ENCODE measurements around the gene ZMYND8. TPM values are rescaled to one million over a fixed set of nuclear protein-coding genes. Genes with fewer than 3 reads are reported as not detected.

The ZMYND8 gene
- total RNA-seq, 3 donors from 2014 or later (not counting 1 experiment from before 2014, with no cell fraction given), result 57.6 to 72.6 (median 69.8) TPM

DNA sequence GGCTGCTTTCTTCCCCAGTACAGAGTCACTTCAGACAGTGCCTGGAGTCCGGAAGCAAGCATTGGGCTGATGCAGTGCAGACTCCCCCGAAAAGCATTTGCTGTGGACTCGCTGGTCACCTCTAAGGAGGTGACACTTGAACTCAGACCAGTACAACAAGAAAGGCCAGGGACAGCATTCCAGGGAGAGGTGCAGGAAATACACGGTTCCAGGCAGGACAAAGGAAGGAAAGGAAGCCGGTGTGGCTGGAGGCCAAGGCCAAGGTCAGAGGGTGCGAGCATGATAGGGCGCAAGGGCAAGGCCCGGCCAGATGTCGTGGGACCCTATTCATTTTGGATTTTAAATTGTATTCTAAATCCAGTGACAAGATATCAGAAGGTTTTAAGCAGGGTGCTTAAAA is 160.9 kb downstream of the ZMYND8 start:
- Mint-ChIP-seq H3K4me3 (no peak overlapping the region), H3K27ac (peak overlapping the region in 1 of 2 donors; percentile 42), H3K36me3 (no peaks in the 10 kb centered on the region), H3K27me3 (ENCODE audit: low read depth in 2 of 2) (peaks cover 0 to 4% of the 10 kb centered on the region in 2 donors), H3K9me3 (no peaks in the 10 kb centered on the region), H3K4me1 (peaks cover 11% of the 10 kb centered on the region in 2 donors)
- intact Hi-C loops (cut with micrococcal nuclease), result no loop called here
- TF ChIP-seq, protein P1, sequence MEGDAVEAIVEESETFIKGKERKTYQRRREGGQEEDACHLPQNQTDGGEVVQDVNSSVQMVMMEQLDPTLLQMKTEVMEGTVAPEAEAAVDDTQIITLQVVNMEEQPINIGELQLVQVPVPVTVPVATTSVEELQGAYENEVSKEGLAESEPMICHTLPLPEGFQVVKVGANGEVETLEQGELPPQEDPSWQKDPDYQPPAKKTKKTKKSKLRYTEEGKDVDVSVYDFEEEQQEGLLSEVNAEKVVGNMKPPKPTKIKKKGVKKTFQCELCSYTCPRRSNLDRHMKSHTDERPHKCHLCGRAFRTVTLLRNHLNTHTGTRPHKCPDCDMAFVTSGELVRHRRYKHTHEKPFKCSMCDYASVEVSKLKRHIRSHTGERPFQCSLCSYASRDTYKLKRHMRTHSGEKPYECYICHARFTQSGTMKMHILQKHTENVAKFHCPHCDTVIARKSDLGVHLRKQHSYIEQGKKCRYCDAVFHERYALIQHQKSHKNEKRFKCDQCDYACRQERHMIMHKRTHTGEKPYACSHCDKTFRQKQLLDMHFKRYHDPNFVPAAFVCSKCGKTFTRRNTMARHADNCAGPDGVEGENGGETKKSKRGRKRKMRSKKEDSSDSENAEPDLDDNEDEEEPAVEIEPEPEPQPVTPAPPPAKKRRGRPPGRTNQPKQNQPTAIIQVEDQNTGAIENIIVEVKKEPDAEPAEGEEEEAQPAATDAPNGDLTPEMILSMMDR (IDR thresholded peaks at IDR 0.05), result no peak
- H3K36me3 ChIP-seq (ENCODE audit: control insufficient read depth, insufficient read depth, low read length), result no peaks in the 10 kb centered on the region
- peaks cover 4% of the 10 kb centered on the region for H3K4me1 ChIP-seq (ENCODE audit: control insufficient read depth, insufficient read depth, low read length)
- no peaks in the 10 kb centered on the region for H3K27me3 ChIP-seq (ENCODE audit: control insufficient read depth, insufficient read depth, low read length)
- no peak overlapping the region for H3K27ac ChIP-seq (ENCODE audit: low read length)
- 78% methylated on average over 9 of the region's 9 CpGs for WGBS (ENCODE audit: insufficient coverage)
- ATAC-seq, result no peak
- no peak overlapping the region for H3K4me3 ChIP-seq (ENCODE audit: low read length)
- DNase-seq, result no peak
- H3K9me3 ChIP-seq (ENCODE audit: control insufficient read depth, insufficient read depth, low read length), result no peaks in the 10 kb centered on the region

DNA sequence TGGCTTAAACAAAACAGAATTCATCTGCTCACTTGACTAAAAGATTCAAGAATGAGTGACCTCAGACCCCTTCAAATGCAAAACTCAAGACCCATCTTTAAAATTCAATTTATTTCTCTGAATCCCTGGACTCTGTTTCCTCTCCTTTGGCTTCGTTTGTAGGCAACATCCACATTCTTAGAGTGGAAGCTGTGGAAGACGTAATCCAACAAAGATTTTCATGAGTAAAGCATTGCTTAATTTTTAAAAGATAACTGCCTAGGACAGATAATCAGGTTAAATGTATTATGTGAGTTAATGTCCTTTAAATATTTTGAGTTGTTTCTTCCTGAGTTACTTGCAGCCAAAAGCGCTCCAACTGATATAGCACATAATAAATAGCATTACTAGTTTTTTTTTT is 164.5 kb downstream of the ZMYND8 start:
- DNase-seq (no peak), ATAC-seq (no peak)
- TF ChIP-seq, protein P1 (IDR thresholded peaks at IDR 0.05), result no peak
- Histone ChIP-seq H3K27me3 (ENCODE audit: control insufficient read depth, insufficient read depth, low read length) (no peaks in the 10 kb centered on the region), H3K36me3 (ENCODE audit: control insufficient read depth, insufficient read depth, low read length) (no peaks in the 10 kb centered on the region), H3K4me1 (ENCODE audit: control insufficient read depth, insufficient read depth, low read length) (peaks cover 11% of the 10 kb centered on the region), H3K27ac (ENCODE audit: low read length) (no peak overlapping the region), H3K4me3 (ENCODE audit: low read length) (no peak overlapping the region), H3K9me3 (ENCODE audit: control insufficient read depth, insufficient read depth, low read length) (no peaks in the 10 kb centered on the region)
- H3K27ac Mint-ChIP-seq, result no peak overlapping the region
- intact Hi-C loops (cut with micrococcal nuclease), result no loop called here
- no peaks in the 10 kb centered on the region for H3K36me3 Mint-ChIP-seq
- peaks cover 11 to 17% of the 10 kb centered on the region in 2 donors for H3K4me1 Mint-ChIP-seq
- peaks cover 6 to 7% of the 10 kb centered on the region in 2 donors for H3K27me3 Mint-ChIP-seq (ENCODE audit: low read depth in 2 of 2)
- no peak overlapping the region for H3K4me3 Mint-ChIP-seq
- H3K9me3 Mint-ChIP-seq, result no peaks in the 10 kb centered on the region
- 56% methylated on average over 1 of the region's 3 CpGs for WGBS (ENCODE audit: insufficient coverage)

DNA sequence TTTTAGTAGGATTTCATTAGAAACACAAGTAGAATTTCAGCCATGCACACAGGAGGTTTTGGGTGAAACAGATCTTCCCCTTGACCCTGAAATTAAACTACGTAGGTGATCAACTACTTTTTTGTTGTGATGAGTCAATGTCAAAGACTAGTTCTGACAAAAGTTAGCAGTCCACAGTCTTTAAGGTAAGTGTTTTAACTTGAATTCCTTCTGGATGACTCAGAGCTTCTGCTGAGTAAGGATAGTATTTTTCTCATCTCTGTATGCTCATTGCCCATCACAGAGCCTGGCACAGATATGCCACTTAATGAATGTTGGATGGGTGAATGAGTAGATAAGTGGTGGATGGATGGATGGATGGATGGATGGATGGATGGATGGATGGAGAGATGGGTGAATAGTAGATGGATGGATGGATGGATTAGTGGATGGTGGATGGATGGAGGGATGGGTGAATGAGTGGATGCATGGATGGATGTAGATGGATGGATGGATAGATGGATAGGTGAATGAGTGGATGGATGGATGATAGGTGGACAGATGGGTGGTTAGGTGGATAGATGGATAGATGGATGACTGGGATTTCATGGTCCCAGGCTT is 165.3 kb downstream of the ZMYND8 start:
- Mint-ChIP-seq H3K36me3 (no peaks in the 10 kb centered on the region), H3K27me3 (ENCODE audit: low read depth in 2 of 2) (peaks cover 6 to 7% of the 10 kb centered on the region in 2 donors), H3K4me3 (no peak overlapping the region), H3K27ac (no peak overlapping the region), H3K4me1 (peaks cover 5 to 12% of the 10 kb centered on the region in 2 donors), H3K9me3 (no peaks in the 10 kb centered on the region)
- no peaks in the 10 kb centered on the region for H3K9me3 ChIP-seq (ENCODE audit: control insufficient read depth, insufficient read depth, low read length)
- no peak for DNase-seq
- H3K4me3 ChIP-seq (ENCODE audit: low read length), result no peak overlapping the region
- no peaks in the 10 kb centered on the region for H3K36me3 ChIP-seq (ENCODE audit: control insufficient read depth, insufficient read depth, low read length)
- WGBS (ENCODE audit: insufficient coverage), result 80% methylated on average over 1 of the region's 1 CpG
- H3K27ac ChIP-seq (ENCODE audit: low read length), result no peak overlapping the region
- intact Hi-C loops (cut with micrococcal nuclease), result no loop called here
- H3K4me1 ChIP-seq (ENCODE audit: control insufficient read depth, insufficient read depth, low read length), result peaks cover 7% of the 10 kb centered on the region
- no peaks in the 10 kb centered on the region for H3K27me3 ChIP-seq (ENCODE audit: control insufficient read depth, insufficient read depth, low read length)
- ATAC-seq, result no peak
- TF ChIP-seq, protein P1 (IDR thresholded peaks at IDR 0.05), result no peak

DNA sequence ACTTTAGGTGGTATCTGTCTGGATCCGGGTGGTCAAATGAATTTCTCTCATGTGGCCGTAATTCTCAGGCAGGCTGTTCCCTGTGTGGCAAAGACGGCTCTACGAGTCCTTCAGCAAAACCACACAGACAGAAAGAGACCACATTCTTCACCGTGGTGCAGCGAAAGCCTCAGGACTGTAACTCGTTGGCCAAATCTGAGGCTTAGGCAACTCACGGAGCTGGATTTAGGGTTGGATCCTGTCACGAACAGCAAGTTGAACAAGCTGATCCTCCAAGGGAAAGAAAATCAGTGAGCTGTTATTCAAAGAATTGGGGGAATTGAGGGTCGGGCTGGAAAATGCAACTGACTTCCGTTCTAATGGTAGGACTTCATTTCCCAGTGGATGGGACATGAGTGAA is 167.4 kb downstream of the ZMYND8 start:
- Histone ChIP-seq H3K27me3 (ENCODE audit: control insufficient read depth, insufficient read depth, low read length) (no peaks in the 10 kb centered on the region), H3K9me3 (ENCODE audit: control insufficient read depth, insufficient read depth, low read length) (no peaks in the 10 kb centered on the region), H3K27ac (ENCODE audit: low read length) (no peak overlapping the region), H3K4me1 (ENCODE audit: control insufficient read depth, insufficient read depth, low read length) (peaks cover 7% of the 10 kb centered on the region), H3K4me3 (ENCODE audit: low read length) (no peak overlapping the region), H3K36me3 (ENCODE audit: control insufficient read depth, insufficient read depth, low read length) (no peaks in the 10 kb centered on the region)
- DNase-seq (no peak), ATAC-seq (peak in 1 of 3 donors; percentile 35)
- H3K4me3 Mint-ChIP-seq, result no peak overlapping the region
- no peaks in the 10 kb centered on the region for H3K9me3 Mint-ChIP-seq
- peaks cover 0 to 6% of the 10 kb centered on the region in 2 donors for H3K4me1 Mint-ChIP-seq
- peaks cover 6 to 7% of the 10 kb centered on the region in 2 donors for H3K27me3 Mint-ChIP-seq (ENCODE audit: low read depth in 2 of 2)
- WGBS (ENCODE audit: insufficient coverage), result 36% methylated on average over 11 of the region's 11 CpGs
- TF ChIP-seq, protein P1 (IDR thresholded peaks at IDR 0.05), result no peak
- no peaks in the 10 kb centered on the region for H3K36me3 Mint-ChIP-seq
- H3K27ac Mint-ChIP-seq, result no peak overlapping the region
- intact Hi-C loops (cut with micrococcal nuclease), result no loop called here
